Activated CD4-positive, alpha-beta memory T cell treated with anti-CD3 and anti-CD28 coated beads, Interleukin-2, amount 10 ng/mL, durations not matched to agents 7 days and 5 days (primary cell): ENCODE results near the gene SEC23A. TPM values are rescaled to one million over a fixed set of nuclear protein-coding genes. Genes with fewer than 3 reads are reported as not detected.
A peak's percentile ranks its signal among the peaks of the same experiment; 100 is the strongest.
"Not testable (repeated sequence)": the region's sequence is repeated elsewhere in the genome, so short reads cannot be mapped to it uniquely, and the experiment has no call there.

ENCODE experiments used
- CTCF ChIA-PET: fragments of 350-600 bp; sonication (Branson Sonifier 250); formaldehyde crosslinking; loops from one replicate; lab custom pipeline; 2021; ENCODE audit warnings: antibody characterized with exemption, inconsistent platforms; lab: Charles Lee
- POLR2A ChIA-PET: fragments of 350-600 bp; sonication (Branson Sonifier 250); formaldehyde crosslinking; loops from one replicate; lab custom pipeline; 2021; ENCODE audit warnings: antibody characterized with exemption; lab: Charles Lee
- DNase-seq: peaks from one replicate; pipeline ENCODE4 v3.0.0-alpha.2; 2020
- H3K27ac Mint-ChIP-seq: one replicate; pipeline ENCODE4 v1.8.0; 2021; ENCODE audit warnings: mild to moderate bottlenecking, mixed read lengths
- H3K27me3 Mint-ChIP-seq: one replicate; pipeline ENCODE4 v1.8.0; 2021; ENCODE audit warnings: mixed read lengths
- H3K36me3 Mint-ChIP-seq: one replicate; pipeline ENCODE4 v1.8.0; 2021; ENCODE audit warnings: low read depth, mixed read lengths
- H3K4me1 Mint-ChIP-seq: one replicate; pipeline ENCODE4 v1.8.0; 2021; ENCODE audit warnings: mixed read lengths
- H3K4me3 Mint-ChIP-seq: one replicate; pipeline ENCODE4 v1.8.0; 2021; ENCODE audit warnings: mild to moderate bottlenecking, mixed read lengths
- H3K9me3 Mint-ChIP-seq: one replicate; pipeline ENCODE4 v1.8.0; 2021; ENCODE audit warnings: mixed read lengths
- total RNA-seq, 2 experiments: library from RNA; stranded (reverse); gene quantifications; one replicate each; pipeline ENCODE4 v1.2.3, GENCODE V29; 2021

Gene SEC23A
- total RNA-seq, 2 experiments from 2014 or later: 59.7 to 69.0 TPM

- Mint-ChIP-seq H3K9me3 (no peaks in the 10 kb centered on the region), H3K36me3 (peaks cover 4% of the 10 kb centered on the region), H3K27me3 (no peaks in the 10 kb centered on the region), H3K27ac (no peak overlapping the region), H3K4me3 (no peak overlapping the region), H3K4me1 (peaks cover 28% of the 10 kb centered on the region)
- POLR2A ChIA-PET: interaction anchor here (1.2 kb wide), 1 partner anchor 60 kb away, joined by 3 read pairs; the partner anchor contains the start of gene TRAPPC6B
- CTCF ChIA-PET: no interaction called here
- DNase-seq: no peak
Measured at GRCh38 chr14:39109893-39110715, 7.1 kb upstream of the SEC23A start.

GRCh38 chr14:39108791-39109190, 5.8 kb upstream of the SEC23A start:
- CTCF ChIA-PET: interaction anchor here (0.6 kb wide), 1 partner anchor 93 kb away, joined by 3 read pairs; no protein-coding TSS in a partner anchor
- DNase-seq: no peak
- H3K9me3 Mint-ChIP-seq: no peaks in the 10 kb centered on the region
- POLR2A ChIA-PET: interaction anchor here (0.7 to 2.1 kb wide), 2 partner anchors 62 to 66 kb away, joined by 3 to 7 read pairs; partner anchors contain the start of genes PNN and TRAPPC6B
- no peaks in the 10 kb centered on the region for H3K36me3 Mint-ChIP-seq
- H3K4me1 Mint-ChIP-seq: peaks cover 28% of the 10 kb centered on the region
- H3K27me3 Mint-ChIP-seq: no peaks in the 10 kb centered on the region
- no peak overlapping the region for H3K27ac Mint-ChIP-seq
- no peak overlapping the region for H3K4me3 Mint-ChIP-seq

DNA sequence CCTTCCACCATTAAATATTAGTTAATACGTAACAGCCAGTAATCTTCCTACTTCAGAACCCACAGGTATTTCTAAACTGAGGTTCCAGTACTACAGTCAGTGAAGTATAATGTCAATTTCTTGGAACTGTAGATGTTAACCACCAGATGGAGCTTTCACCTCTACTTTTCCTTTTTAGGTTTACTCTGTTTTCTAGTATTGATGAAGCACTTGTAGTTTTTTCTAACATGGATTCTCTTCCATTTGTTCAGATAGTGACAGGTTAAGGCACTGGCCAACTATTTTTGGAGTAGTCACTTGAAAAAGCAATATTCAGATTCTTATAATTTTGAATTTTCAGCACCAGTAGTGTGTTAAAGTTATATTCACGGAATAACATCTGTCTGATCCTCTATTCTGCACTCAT, 4.6 kb upstream of the SEC23A start:
- ChIA-PET POLR2A (interaction anchor here (2.1 kb wide), 1 partner anchor 63 kb away, joined by 7 read pairs; the partner anchor contains the start of gene TRAPPC6B), CTCF (interaction anchor here (0.7 to 2.4 kb wide), 6 partner anchors 8 to 324 kb away, joined by 3 to 9 read pairs (median 5); partner anchors contain the start of genes FBXO33 and TRAPPC6B)
- no peak overlapping the region for H3K27ac Mint-ChIP-seq

GRCh38 chr14:39104078-39104801, 1.2 kb upstream of the SEC23A start:
- Mint-ChIP-seq H3K4me3 (peak overlapping the region; percentile 97), H3K36me3 (peaks cover 14% of the 10 kb centered on the region), H3K4me1 (peaks cover 45% of the 10 kb centered on the region), H3K27ac (peak overlapping the region; percentile 91)
- ChIA-PET POLR2A (interaction anchor here (0.8 to 6.4 kb wide), 10 partner anchors 9 to 328 kb away, joined by 3 to 58 read pairs (median 10); partner anchors contain the start of genes FBXO33, GEMIN2, PNN and TRAPPC6B), CTCF (interaction anchor here (0.5 to 2.6 kb wide), 8 partner anchors 8 to 322 kb away, joined by 3 to 8 read pairs (median 3); partner anchors contain the start of gene GEMIN2)
- H3K9me3 Mint-ChIP-seq, H3K27me3 Mint-ChIP-seq, DNase-seq: not testable (repeated sequence)

More for the DNA sequence above, 4.6 kb upstream of the SEC23A start:
- H3K4me3 Mint-ChIP-seq: no peak overlapping the region
- no peak for DNase-seq
- H3K4me1 Mint-ChIP-seq: peaks cover 26% of the 10 kb centered on the region
- H3K36me3 Mint-ChIP-seq: peaks cover 4% of the 10 kb centered on the region
- no peaks in the 10 kb centered on the region for H3K27me3 Mint-ChIP-seq
- no peaks in the 10 kb centered on the region for H3K9me3 Mint-ChIP-seq

- POLR2A ChIA-PET: interaction anchor here (1.0 to 6.4 kb wide), 17 partner anchors 11 to 330 kb away, joined by 3 to 58 read pairs (median 5); partner anchors contain the start of genes FBXO33, GEMIN2, PNN and TRAPPC6B
- Mint-ChIP-seq H3K36me3 (peaks cover 17% of the 10 kb centered on the region), H3K27ac (peak overlapping the region; percentile 80), H3K27me3 (no peaks in the 10 kb centered on the region), H3K9me3 (no peaks in the 10 kb centered on the region), H3K4me3 (peak overlapping the region; percentile 97), H3K4me1 (peaks cover 48% of the 10 kb centered on the region)
- CTCF ChIA-PET: interaction anchor here (0.8 to 2.6 kb wide), 7 partner anchors 10 to 330 kb away, joined by 3 to 8 read pairs (median 4); partner anchors contain the start of genes FBXO33, GEMIN2 and TRAPPC6B
- DNase-seq: no peak
Measured at GRCh38 chr14:39102265-39102968, 618 bp downstream of the SEC23A start.

DNA sequence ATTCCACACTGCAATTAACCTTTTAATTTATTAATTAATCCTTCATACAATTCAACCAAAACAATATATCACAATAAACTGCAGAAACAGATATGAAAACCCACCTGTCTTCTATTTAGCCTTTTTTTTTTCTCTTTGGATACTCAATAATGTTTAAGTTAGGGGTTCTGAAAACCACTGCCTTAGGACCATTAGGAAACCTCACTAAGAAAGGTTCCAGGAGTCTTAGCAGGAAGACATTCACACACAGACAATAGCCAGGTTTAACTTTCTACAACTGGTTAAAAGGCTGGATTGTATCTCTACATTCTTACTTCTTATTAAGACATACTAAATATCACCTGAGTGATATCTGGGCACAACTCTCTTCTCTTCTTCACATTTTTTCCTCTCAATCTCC, 3.3 kb downstream of the SEC23A start:
- Mint-ChIP-seq H3K27me3 (no peaks in the 10 kb centered on the region), H3K4me3 (no peak overlapping the region), H3K27ac (no peak overlapping the region), H3K9me3 (no peaks in the 10 kb centered on the region), H3K36me3 (peaks cover 21% of the 10 kb centered on the region), H3K4me1 (peaks cover 50% of the 10 kb centered on the region)
- ChIA-PET POLR2A (interaction anchor here (1.9 kb wide), 1 partner anchor 70 kb away, joined by 9 read pairs; the partner anchor contains the start of gene TRAPPC6B), CTCF (interaction anchor here (0.9 to 1.1 kb wide), 2 partner anchors 7 to 16 kb away, joined by 3 to 4 read pairs; no protein-coding TSS in a partner anchor)
- DNase-seq: no peak

DNA sequence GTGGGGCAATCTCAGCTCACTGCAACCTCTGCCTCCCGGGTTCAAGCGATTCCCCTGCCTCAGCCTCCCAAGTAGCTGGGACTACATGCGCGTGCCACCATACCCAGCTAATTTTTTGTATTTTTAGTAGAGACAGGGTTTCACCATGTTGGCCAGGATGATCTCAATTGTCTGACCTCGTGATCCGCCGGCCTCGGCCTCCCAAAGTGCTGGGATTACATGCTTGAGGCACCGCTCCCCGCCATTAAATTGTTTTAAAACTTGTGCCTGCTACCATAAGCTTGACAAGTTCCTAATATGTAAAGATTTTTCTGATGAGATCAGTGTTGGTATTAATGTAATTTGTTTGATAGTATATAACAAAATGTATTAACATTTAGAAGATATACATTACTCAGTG, 3.8 kb downstream of the SEC23A start:
- POLR2A ChIA-PET: interaction anchor here (1.9 kb wide), 1 partner anchor 71 kb away, joined by 9 read pairs; the partner anchor contains the start of gene TRAPPC6B
- Mint-ChIP-seq H3K36me3 (peaks cover 26% of the 10 kb centered on the region), H3K4me1 (peaks cover 50% of the 10 kb centered on the region)
- H3K4me3 Mint-ChIP-seq, DNase-seq, H3K27me3 Mint-ChIP-seq, H3K9me3 Mint-ChIP-seq, H3K27ac Mint-ChIP-seq: not testable (repeated sequence)
- CTCF ChIA-PET: interaction anchor here (0.9 to 1.1 kb wide), 3 partner anchors 8 to 17 kb away, joined by 3 to 4 read pairs (median 4); partner anchors contain the start of gene GEMIN2

GRCh38 chr14:39097159-39097558, 5.9 kb downstream of the SEC23A start:
- Mint-ChIP-seq H3K9me3 (no peaks in the 10 kb centered on the region), H3K4me3 (no peak overlapping the region), H3K27me3 (no peaks in the 10 kb centered on the region), H3K36me3 (peaks cover 28% of the 10 kb centered on the region), H3K27ac (no peak overlapping the region), H3K4me1 (peaks cover 41% of the 10 kb centered on the region)
- POLR2A ChIA-PET: interaction anchor here (1.1 to 2.3 kb wide), 4 partner anchors 17 to 335 kb away, joined by 3 to 18 read pairs (median 6); partner anchors contain the start of genes FBXO33, GEMIN2 and PNN
- no peak for DNase-seq
- CTCF ChIA-PET: interaction anchor here (1.8 kb wide), 1 partner anchor 10 kb away, joined by 6 read pairs; no protein-coding TSS in a partner anchor

GRCh38 chr14:39094515-39094914, 8.5 kb downstream of the SEC23A start:
- peaks cover 43% of the 10 kb centered on the region for H3K36me3 Mint-ChIP-seq
- no peaks in the 10 kb centered on the region for H3K9me3 Mint-ChIP-seq
- peaks cover 34% of the 10 kb centered on the region for H3K4me1 Mint-ChIP-seq
- H3K27me3 Mint-ChIP-seq: no peaks in the 10 kb centered on the region
- no peak overlapping the region for H3K4me3 Mint-ChIP-seq
- DNase-seq: no peak
- ChIA-PET CTCF (no interaction called here), POLR2A (interaction anchor here (1.6 kb wide), 1 partner anchor 337 kb away, joined by 6 read pairs; no protein-coding TSS in a partner anchor)
- H3K27ac Mint-ChIP-seq: no peak overlapping the region

- POLR2A ChIA-PET: interaction anchor here (1.6 kb wide), 1 partner anchor 340 kb away, joined by 5 read pairs; the partner anchor contains the start of gene FBXO33
- H3K4me3 Mint-ChIP-seq: no peak overlapping the region
- peaks cover 27% of the 10 kb centered on the region for H3K4me1 Mint-ChIP-seq
- H3K27ac Mint-ChIP-seq: no peak overlapping the region
- CTCF ChIA-PET: no interaction called here
- peaks cover 56% of the 10 kb centered on the region for H3K36me3 Mint-ChIP-seq
- no peaks in the 10 kb centered on the region for H3K27me3 Mint-ChIP-seq
- no peak for DNase-seq
- H3K9me3 Mint-ChIP-seq: no peaks in the 10 kb centered on the region
Measured at GRCh38 chr14:39091716-39092115, 11.3 kb downstream of the SEC23A start.

DNA sequence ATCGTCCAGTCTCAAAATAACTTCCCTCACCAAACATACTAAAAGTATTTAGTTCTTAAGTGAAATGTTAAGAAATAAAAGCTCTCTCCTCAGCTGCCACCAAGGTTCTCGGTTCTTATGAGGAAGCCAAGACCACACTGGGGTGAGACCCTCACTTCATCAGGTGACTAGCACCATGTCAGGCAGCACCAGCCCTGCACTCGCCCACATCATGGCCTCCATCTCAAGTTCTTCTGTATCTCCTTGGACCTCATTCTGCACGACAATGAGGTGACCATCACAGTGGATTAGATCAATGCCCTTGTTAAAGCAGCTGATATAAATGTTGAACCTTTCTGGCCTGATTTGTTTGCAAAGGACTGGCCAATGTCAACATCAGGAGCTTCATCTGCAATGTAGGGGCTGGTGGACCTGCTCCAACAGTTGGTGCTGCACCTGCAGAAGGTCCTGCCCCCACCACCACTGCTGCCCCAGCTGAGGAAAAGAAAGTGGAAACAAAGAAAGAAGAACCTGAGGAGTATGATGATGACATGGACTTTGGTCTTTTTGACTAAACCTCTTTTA, 12.4 kb downstream of the SEC23A start:
- Mint-ChIP-seq H3K27me3 (no peaks in the 10 kb centered on the region), H3K9me3 (no peaks in the 10 kb centered on the region), H3K4me1 (peaks cover 27% of the 10 kb centered on the region), H3K36me3 (peaks cover 67% of the 10 kb centered on the region), H3K4me3 (no peak overlapping the region), H3K27ac (no peak overlapping the region)
- POLR2A ChIA-PET: interaction anchor here (1.0 to 1.6 kb wide), 2 partner anchors 13 to 341 kb away, joined by 3 to 5 read pairs; partner anchors contain the start of gene FBXO33
- no peak for DNase-seq
- CTCF ChIA-PET: no interaction called here
